GM12864 (cell line): ENCODE results near the gene HMX1.

Source experiments
- DNase-seq: peaks from one replicate; pipeline ENCODE4 v3.0.0-alpha.2; 2011; ENCODE audit warnings: low read depth
- H3K4me3 ChIP-seq: 2 replicates; pipeline ENCODE4 v1.5.1; 2011; ENCODE audit warnings: mild to moderate bottlenecking, low read depth, low read length, control low read depth
- TF ChIP-seq, protein P1 (sequence below): IDR thresholded peaks from 2 replicates; pipeline ENCODE4 v1.5.1; 2011; ENCODE audit warnings: low read depth, mild to moderate bottlenecking, moderate library complexity, low read length, control low read depth, inconsistent platforms; ENCODE audit errors: missing control alignments

Gene HMX1

DNA sequence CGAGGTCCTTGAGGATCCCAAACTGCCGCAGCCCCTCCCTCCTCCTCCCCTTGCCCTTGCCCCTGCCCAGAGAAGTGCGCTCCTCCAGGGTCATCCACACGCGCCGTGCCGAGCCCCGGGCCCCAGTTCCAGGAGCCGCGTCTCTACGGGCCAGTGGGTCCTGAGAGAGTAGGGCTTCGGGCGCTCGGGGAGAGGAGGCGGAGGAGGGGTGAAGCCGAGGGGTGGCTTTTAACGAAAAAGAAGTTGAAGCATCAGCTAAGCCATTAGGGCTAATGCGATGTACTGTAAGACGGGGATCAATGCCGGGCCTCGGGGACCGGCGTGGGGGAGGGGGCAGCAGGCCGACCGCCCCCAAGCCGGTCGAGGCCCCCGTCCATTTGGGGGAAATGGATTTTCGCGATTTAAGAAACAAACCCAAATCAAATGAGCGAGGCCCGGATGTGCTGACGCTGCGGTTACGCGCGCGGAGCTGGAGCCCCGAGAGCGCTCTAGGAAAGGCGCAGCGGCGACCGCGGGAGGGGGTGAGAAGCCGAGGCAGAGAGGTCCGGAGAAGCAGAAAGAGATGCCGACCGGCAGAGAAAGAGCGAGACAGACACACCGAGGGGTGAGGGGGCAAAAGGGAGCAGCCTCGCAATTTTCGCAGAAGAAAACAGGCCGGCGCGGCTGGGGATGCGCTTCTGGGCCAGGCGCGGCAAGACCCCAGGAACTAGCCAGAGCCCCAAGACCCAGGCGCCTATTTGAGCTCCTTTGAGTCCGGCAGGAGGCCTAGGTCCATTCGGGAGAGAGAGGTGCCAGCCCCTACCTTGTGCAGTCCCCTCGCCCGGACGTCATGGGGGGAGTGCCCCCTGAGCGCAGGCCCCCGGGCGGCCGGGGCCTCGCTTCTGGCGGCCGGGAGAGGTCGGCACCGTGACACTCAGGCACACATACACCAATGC is 13.6 kb downstream of the HMX1 start:
- TF ChIP-seq, protein P1, sequence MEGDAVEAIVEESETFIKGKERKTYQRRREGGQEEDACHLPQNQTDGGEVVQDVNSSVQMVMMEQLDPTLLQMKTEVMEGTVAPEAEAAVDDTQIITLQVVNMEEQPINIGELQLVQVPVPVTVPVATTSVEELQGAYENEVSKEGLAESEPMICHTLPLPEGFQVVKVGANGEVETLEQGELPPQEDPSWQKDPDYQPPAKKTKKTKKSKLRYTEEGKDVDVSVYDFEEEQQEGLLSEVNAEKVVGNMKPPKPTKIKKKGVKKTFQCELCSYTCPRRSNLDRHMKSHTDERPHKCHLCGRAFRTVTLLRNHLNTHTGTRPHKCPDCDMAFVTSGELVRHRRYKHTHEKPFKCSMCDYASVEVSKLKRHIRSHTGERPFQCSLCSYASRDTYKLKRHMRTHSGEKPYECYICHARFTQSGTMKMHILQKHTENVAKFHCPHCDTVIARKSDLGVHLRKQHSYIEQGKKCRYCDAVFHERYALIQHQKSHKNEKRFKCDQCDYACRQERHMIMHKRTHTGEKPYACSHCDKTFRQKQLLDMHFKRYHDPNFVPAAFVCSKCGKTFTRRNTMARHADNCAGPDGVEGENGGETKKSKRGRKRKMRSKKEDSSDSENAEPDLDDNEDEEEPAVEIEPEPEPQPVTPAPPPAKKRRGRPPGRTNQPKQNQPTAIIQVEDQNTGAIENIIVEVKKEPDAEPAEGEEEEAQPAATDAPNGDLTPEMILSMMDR = no peak
- no peak overlapping the region for H3K4me3 ChIP-seq

DNA sequence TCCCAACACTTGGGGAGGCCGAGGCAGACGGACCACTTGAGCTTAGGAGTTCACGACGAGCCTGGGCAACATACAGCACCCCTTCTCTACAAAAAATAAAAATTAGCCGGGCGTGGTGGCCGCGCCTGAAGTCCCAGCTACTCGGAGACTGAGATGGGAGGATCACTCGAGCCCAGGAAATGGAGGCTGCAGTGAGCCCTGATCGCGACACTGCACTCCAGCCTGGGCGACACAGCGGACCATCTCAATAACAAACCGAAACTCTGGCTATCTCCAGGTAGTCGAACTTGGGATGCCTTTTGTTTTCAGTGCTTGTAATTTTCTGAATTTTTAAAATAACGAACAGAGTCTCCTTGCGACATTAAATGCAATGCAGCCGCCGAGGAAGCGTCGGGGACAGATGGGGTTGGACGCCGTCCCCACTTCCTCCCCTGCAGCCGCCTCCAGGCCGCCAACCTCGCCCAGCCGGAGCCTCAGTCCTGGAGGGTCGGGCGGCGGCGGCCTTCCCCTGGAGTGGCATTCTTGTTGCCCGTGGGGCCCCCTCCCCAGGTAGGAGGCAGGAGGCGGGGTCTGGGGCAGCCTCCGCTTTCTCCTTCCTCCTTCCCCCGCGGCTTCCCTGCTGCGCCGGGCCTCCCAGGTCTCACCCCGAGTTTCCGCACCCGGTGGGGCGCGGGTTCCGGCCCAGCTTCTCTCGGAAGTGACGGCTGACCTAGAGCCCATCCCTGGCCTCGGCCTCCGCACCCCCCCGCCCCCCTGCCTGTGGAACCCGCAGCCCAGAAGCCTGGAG is 14.6 kb downstream of the HMX1 start:
- DNase-seq = no peak
- no peak overlapping the region for H3K4me3 ChIP-seq
- TF ChIP-seq, protein P1 = no peak

More for the DNA sequence above, 13.6 kb downstream of the HMX1 start:
- no peak for DNase-seq

DNA sequence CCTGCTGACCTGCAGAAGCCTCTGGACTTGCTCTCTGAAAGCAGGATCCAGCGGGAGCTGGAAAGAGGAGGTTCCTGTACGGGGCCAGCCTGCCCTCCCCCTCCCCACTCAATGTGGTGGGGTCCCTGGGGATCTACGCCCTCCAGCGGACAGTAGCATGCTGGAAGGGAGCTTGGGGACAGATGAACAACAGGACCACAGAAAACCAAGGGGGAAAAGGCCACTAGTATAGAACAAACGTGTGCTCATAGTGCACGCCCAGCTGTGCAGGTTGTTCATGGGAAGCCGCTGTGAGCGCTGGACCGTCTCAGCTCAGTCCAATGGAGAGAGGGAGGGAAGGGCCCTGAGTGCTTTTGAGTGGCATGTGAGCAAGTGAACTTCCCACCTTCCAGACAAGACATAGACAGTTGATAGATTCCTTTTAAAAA is 15.8 kb downstream of the HMX1 start:
- H3K4me3 ChIP-seq = no peak overlapping the region
- TF ChIP-seq, protein P1 = no peak
- DNase-seq = no peak

DNA sequence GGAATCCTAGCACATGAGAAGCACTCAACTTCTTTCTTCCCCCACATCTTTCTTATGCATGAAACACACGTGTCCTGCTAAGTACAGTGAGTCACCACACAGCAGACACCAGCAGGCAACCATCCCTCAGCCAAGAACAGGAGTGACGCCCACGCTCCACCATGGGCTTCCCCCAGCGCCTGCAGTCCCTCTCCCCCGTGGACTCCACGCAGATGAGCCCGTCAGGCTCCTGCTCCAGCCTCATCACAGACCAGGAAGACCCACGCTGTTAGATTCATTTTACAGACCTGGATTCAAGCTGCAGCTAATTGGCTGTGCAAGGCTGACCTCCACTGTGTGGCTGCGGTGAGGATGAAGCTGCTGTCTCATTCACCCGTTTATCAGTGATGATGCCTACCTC is 16.7 kb downstream of the HMX1 start:
- no peak overlapping the region for H3K4me3 ChIP-seq
- TF ChIP-seq, protein P1 = no peak
- DNase-seq = no peak

DNA sequence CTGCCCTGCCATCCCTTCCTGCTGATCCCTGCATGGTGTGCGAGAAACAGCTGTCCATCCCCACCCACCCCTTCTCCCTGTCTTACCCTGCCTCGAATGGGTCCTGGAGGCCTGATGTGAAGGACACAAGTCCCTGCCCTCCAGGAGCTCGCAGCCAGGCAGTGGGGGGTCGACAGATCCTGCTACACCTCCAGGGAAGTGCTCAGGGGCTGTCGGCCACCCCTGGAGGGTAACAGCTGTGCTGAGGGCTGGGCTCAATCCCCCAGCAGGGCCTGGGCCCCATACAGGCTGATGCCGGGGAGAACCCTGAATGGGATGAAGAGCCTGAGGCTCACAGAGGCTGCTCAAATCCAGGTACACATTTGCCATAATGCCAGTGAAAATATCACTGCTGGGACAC is 17.6 kb downstream of the HMX1 start:
- no peak for DNase-seq
- no peak overlapping the region for H3K4me3 ChIP-seq
- TF ChIP-seq, protein P1 = no peak

DNA sequence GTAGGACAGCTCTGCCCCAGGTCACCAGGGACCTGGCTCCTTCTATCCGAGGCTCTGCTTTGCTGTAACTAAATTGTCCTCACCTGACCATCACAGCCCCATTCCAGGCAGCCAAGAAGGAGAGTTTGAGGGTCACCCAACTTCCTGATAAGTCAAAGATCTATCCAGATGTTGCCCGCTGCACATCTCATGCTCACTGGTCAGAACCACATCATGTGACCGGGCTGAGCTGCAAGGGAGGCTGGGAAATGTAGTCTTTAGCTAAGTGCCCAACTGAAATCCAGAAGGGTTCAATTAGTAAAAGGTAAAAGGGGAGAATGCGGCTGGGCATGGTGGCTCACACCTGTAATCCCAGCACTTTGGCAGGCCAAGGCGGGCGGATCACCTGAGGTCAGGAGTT is 18.4 kb downstream of the HMX1 start:
- DNase-seq = no peak

More for the DNA sequence above, 18.4 kb downstream of the HMX1 start:
- no peak overlapping the region for H3K4me3 ChIP-seq
- TF ChIP-seq, protein P1 = no peak
